Measurements from ENCODE around the gene UBN1.

- no peak for TF ChIP-seq CTCF (IDR thresholded peaks at IDR 0.05; ENCODE audit: insufficient read depth, low read depth, low read length)
- no peak for TF ChIP-seq EZH2 (IDR thresholded peaks at IDR 0.05; ENCODE audit: insufficient read depth, low read length)
Measured at GRCh38 chr16:4859190-4859899, 12.1 kb downstream of the UBN1 start.
